K562 (cell line): ENCODE results near the gene EFNB3.
A peak's percentile ranks its signal among the peaks of the same experiment; 100 is the strongest.

Source experiments
- CBFA2T2 ChIP-seq: fragments of 450-650 bp; conservative IDR thresholded peaks from 2 replicates; pipeline ENCODE4 v1.6.1; 2017; ENCODE audit warnings: mild to moderate bottlenecking
- E2F6 ChIP-seq, 2 experiments: IDR thresholded peaks; 2 replicates each; pipeline ENCODE4 v1.6.1; 2011; ENCODE audit warnings: borderline replicate concordance in 1 of 2, control low read depth in 1 of 2, low read depth in 1 of 2, low read length in 1 of 2, mild to moderate bottlenecking in 1 of 2, mixed read lengths in 1 of 2, moderate library complexity in 1 of 2; ENCODE audit not compliant: insufficient read depth in 1 of 2, insufficient read length in 1 of 2, poor library complexity in 1 of 2, severe bottlenecking in 1 of 2; ENCODE audit errors: extremely low read depth in 1 of 2
- EZH2 ChIP-seq: IDR thresholded peaks from 2 replicates; pipeline ENCODE4 v1.6.1; 2012; ENCODE audit warnings: low read depth, mild to moderate bottlenecking, inconsistent platforms, low read length, borderline replicate concordance
- SMAD1 ChIP-seq: fragments of 150-350 bp; IDR thresholded peaks from 2 replicates; pipeline ENCODE4 v1.6.1; 2014; ENCODE audit warnings: low read length, low read depth; ENCODE audit not compliant: partially characterized antibody
- SUPT5H ChIP-seq: fragments of 450-650 bp; IDR thresholded peaks from 2 replicates; pipeline ENCODE4 v1.6.1; 2016
- ZNF224 ChIP-seq: sonication (generic); formaldehyde crosslinking; IDR thresholded peaks from 2 replicates; pipeline ENCODE4 v1.8.0; 2022; ENCODE audit warnings: mild to moderate bottlenecking, missing genetic modification reagents

GRCh38 chr17:7700510-7700909 lies 4.5 kb upstream of the EFNB3 start:
- TF ChIP-seq EZH2 = no peak
- no peak for TF ChIP-seq SUPT5H
- TF ChIP-seq SMAD1 = no peak
- no peak for TF ChIP-seq CBFA2T2
- peak; percentile 74 to 88 for TF ChIP-seq E2F6 (IDR thresholded peaks at IDR 0.05; ENCODE audit: borderline replicate concordance in 1 of 2, extremely low read depth in 1 of 2, insufficient read depth in 1 of 2, insufficient read length in 1 of 2, low read depth in 1 of 2, low read length in 1 of 2, poor library complexity in 1 of 2, severe bottlenecking in 1 of 2)
- no peak for TF ChIP-seq ZNF224 (CRISPR knock-in tag)
